H1 (cell line): ENCODE measurements around the gene MAP3K10. TPM values are rescaled to one million over a fixed set of nuclear protein-coding genes. Genes with fewer than 3 reads are reported as not detected.

Experiments used
- CTCF ChIA-PET: fragments of 300-600 bp; sonication (Branson Sonifier 250); formaldehyde crosslinking; loops from one replicate; lab custom pipeline; 2021; ENCODE audit not compliant: partially characterized antibody; lab: Charles Lee
- POLR2A ChIA-PET: fragments of 300-600 bp; sonication (Branson Sonifier 250); formaldehyde crosslinking; loops from one replicate; lab custom pipeline; 2021; ENCODE audit warnings: inconsistent platforms; ENCODE audit not compliant: partially characterized antibody; lab: Charles Lee
- DNase-seq, 2 experiments: peaks; one replicate each; pipeline versions ENCODE4 v3.0.0 to v3.0.0-alpha.2; 2010 to 2022; ENCODE audit warnings: low spot score in 2 of 2, low read depth in 1 of 2, mixed read lengths in 1 of 2
- FAIRE-seq: peaks from 2 replicates; lab custom pipeline; 2011; peaks lifted over from hg19 to GRCh38; lab: Jason Lieb, UNC
- H2AFZ ChIP-seq: 2 replicates; pipeline ENCODE4 v1.8.1; 2012; ENCODE audit warnings: low read length, inconsistent platforms
- H2AK5ac ChIP-seq: 2 replicates; pipeline ENCODE4 v1.6.1; 2013; ENCODE audit warnings: low read depth, low read length
- H2BK120ac ChIP-seq: replicated peaks from 2 replicates; pipeline ENCODE3; 2013; ENCODE audit warnings: low read depth, low read length, inconsistent platforms
- H2BK12ac ChIP-seq: 2 replicates; pipeline ENCODE4 v1.6.1; 2013; ENCODE audit warnings: low read depth, low read length
- H2BK15ac ChIP-seq: 2 replicates; pipeline ENCODE4 v1.6.1; 2013; ENCODE audit warnings: low read length
- H2BK20ac ChIP-seq: 2 replicates; pipeline ENCODE4 v1.6.1; 2013; ENCODE audit warnings: low read length
- H2BK5ac ChIP-seq: 2 replicates; pipeline ENCODE4 v1.6.1; 2013; ENCODE audit warnings: low read depth, low read length
- H3K14ac ChIP-seq: 2 replicates; pipeline ENCODE4 v1.6.1; 2013; ENCODE audit warnings: inconsistent platforms; ENCODE audit not compliant: insufficient read length
- H3K18ac ChIP-seq: 2 replicates; pipeline ENCODE4 v1.6.1; 2013; ENCODE audit warnings: low read length; ENCODE audit errors: extremely low read depth
- H3K23ac ChIP-seq: 2 replicates; pipeline ENCODE4 v1.6.1; 2013; ENCODE audit warnings: inconsistent platforms; ENCODE audit not compliant: insufficient read length
- H3K23me2 ChIP-seq: 2 replicates; pipeline ENCODE4 v1.6.1; 2013; ENCODE audit warnings: low read depth, low read length
- H3K27ac ChIP-seq: 2 replicates; pipeline ENCODE4 v1.6.1; 2011; ENCODE audit warnings: low read depth, low read length, inconsistent platforms
- H3K27me3 ChIP-seq, 4 experiments: replicated peaks in 1 of 4; 1 replicate in 1 of 4; 2 replicates in 3 of 4; pipeline versions ENCODE4 v1.6.1 to v1.8.1; 2011 to 2013; ENCODE audit warnings: low read length in 3 of 4, mild to moderate bottlenecking in 3 of 4, inconsistent platforms in 2 of 4, mixed read lengths in 2 of 4, moderate library complexity in 1 of 4; ENCODE audit not compliant: control insufficient read depth in 3 of 4, insufficient read depth in 3 of 4; ENCODE audit errors: extremely low read depth in 1 of 4
- H3K36me3 ChIP-seq, 4 experiments: 2 replicates each; pipeline versions ENCODE4 v1.6.1 to v1.8.1; 2011 to 2013; ENCODE audit warnings: mild to moderate bottlenecking in 4 of 4, low read length in 3 of 4, moderate library complexity in 2 of 4, control low read depth in 1 of 4, inconsistent platforms in 1 of 4; ENCODE audit not compliant: insufficient read depth in 4 of 4, control insufficient read depth in 2 of 4
- H3K4ac ChIP-seq: replicated peaks from 2 replicates; pipeline ENCODE3; 2013; ENCODE audit warnings: low read length, low read depth, mixed read lengths, inconsistent platforms; ENCODE audit not compliant: insufficient read length
- H3K4me1 ChIP-seq, 4 experiments: replicated peaks in 1 of 4; 1 replicate in 1 of 4; 2 replicates in 3 of 4; pipeline versions ENCODE4 v1.6.1 to v1.8.1; 2011 to 2013; ENCODE audit warnings: low read length in 3 of 4, inconsistent platforms in 2 of 4, mixed read lengths in 1 of 4; ENCODE audit not compliant: insufficient read depth in 4 of 4, control insufficient read depth in 3 of 4
- H3K4me2 ChIP-seq, 2 experiments: 2 replicates each; pipeline versions ENCODE4 v1.6.1 to v1.8.1; 2011 to 2013; ENCODE audit warnings: low read depth in 2 of 2, low read length in 2 of 2, control low read depth in 1 of 2, inconsistent platforms in 1 of 2, mild to moderate bottlenecking in 1 of 2; ENCODE audit not compliant: insufficient read depth in 1 of 2
- H3K4me3 ChIP-seq, 4 experiments: fragments of 200-600, 300-600 bp in 1 of 4; sonication (generic), shearing (Covaris generic), sonication (Bioruptor Twin) in 1 of 4; 2 replicates each; pipeline versions ENCODE4 v1.5.1 to v1.8.1; 2011 to 2016; ENCODE audit warnings: low read length in 4 of 4, low read depth in 3 of 4, control low read depth in 2 of 4, inconsistent platforms in 2 of 4, mild to moderate bottlenecking in 2 of 4, mixed read lengths in 1 of 4, moderate library complexity in 1 of 4; ENCODE audit not compliant: insufficient read depth in 2 of 4; ENCODE audit errors: extremely low read depth in 1 of 4
- H3K56ac ChIP-seq: replicated peaks from 2 replicates; pipeline ENCODE3; 2013; ENCODE audit warnings: low read depth, mild to moderate bottlenecking, mixed read lengths, low read length, inconsistent platforms; ENCODE audit not compliant: insufficient read length
- H3K79me1 ChIP-seq: 2 replicates; pipeline ENCODE4 v1.6.1; 2013; ENCODE audit warnings: low read depth, low read length, control low read depth
- H3K79me2 ChIP-seq, 2 experiments: 2 replicates each; pipeline versions ENCODE4 v1.6.1 to v1.8.1; 2012 to 2013; ENCODE audit warnings: low read length in 2 of 2, mild to moderate bottlenecking in 2 of 2, inconsistent platforms in 1 of 2; ENCODE audit not compliant: insufficient read depth in 2 of 2, control insufficient read depth in 1 of 2
- H3K9ac ChIP-seq, 4 experiments: replicated peaks in 1 of 4; 1 replicate in 1 of 4; 2 replicates in 3 of 4; pipeline versions ENCODE4 v1.6.1 to v1.8.1; 2011 to 2013; ENCODE audit warnings: low read depth in 3 of 4, low read length in 3 of 4, control low read depth in 2 of 4, mild to moderate bottlenecking in 2 of 4, moderate library complexity in 2 of 4, inconsistent platforms in 1 of 4; ENCODE audit errors: extremely low read depth in 1 of 4
- H3K9me3 ChIP-seq, 2 experiments: 2 replicates each; pipeline versions ENCODE4 v1.6.1 to v1.8.1; 2012 to 2013; ENCODE audit warnings: mild to moderate bottlenecking in 2 of 2, moderate library complexity in 2 of 2, control low read depth in 1 of 2, inconsistent platforms in 1 of 2, low read depth in 1 of 2, low read length in 1 of 2, mixed read lengths in 1 of 2; ENCODE audit not compliant: insufficient read depth in 2 of 2
- H4K20me1 ChIP-seq, 2 experiments: replicated peaks in 1 of 2; 2 replicates each; pipeline versions ENCODE3 to v1.8.1; 2011 to 2013; ENCODE audit warnings: inconsistent platforms in 2 of 2, low read length in 2 of 2, mild to moderate bottlenecking in 1 of 2; ENCODE audit not compliant: insufficient read depth in 2 of 2, control insufficient read depth in 1 of 2
- H4K5ac ChIP-seq: 2 replicates; pipeline ENCODE4 v1.6.1; 2013; ENCODE audit warnings: low read length, low read depth, mixed read lengths, inconsistent platforms; ENCODE audit not compliant: insufficient read length
- H4K8ac ChIP-seq: 2 replicates; pipeline ENCODE4 v1.8.0; 2013; ENCODE audit warnings: mild to moderate bottlenecking, moderate library complexity, low read length, inconsistent platforms; ENCODE audit not compliant: insufficient read depth; ENCODE audit errors: extremely low read depth
- H4K91ac ChIP-seq: replicated peaks from 2 replicates; pipeline ENCODE3; 2013; ENCODE audit warnings: low read length, mixed read lengths, inconsistent platforms; ENCODE audit not compliant: insufficient read length
- BRCA1 ChIP-seq: IDR thresholded peaks from 2 replicates; pipeline ENCODE4 v1.6.1; 2012; ENCODE audit warnings: low read depth, low read length, improper control_type of control experiment
- JUN ChIP-seq: IDR thresholded peaks from 2 replicates; pipeline ENCODE4 v1.6.1; 2011; ENCODE audit warnings: low read depth, mild to moderate bottlenecking, improper control_type of control experiment, low read length
- RXRA ChIP-seq: IDR thresholded peaks from 2 replicates; pipeline ENCODE4 v1.6.1; 2011; ENCODE audit warnings: low read depth, mild to moderate bottlenecking, low read length, moderate library complexity; ENCODE audit not compliant: insufficient read depth
- SP2 ChIP-seq: IDR thresholded peaks from 2 replicates; pipeline ENCODE4 v1.6.1; 2012; ENCODE audit warnings: mild to moderate bottlenecking, low read length, inconsistent platforms
- TAF7 ChIP-seq: optimal IDR thresholded peaks from 2 replicates; pipeline ENCODE3; 2011; ENCODE audit warnings: low read depth, mild to moderate bottlenecking, inconsistent platforms, low read length, moderate library complexity, borderline replicate concordance
- WGBS, 2 experiments: shearing (Covaris generic) in 1 of 2; methylation state at CpG; one replicate each; pipeline versions ENCODE4 v1.1.6 to v1.1.7; 2013 to 2015; ENCODE audit warnings: low lambda C conversion rate in 2 of 2, mixed read lengths in 2 of 2, inconsistent platforms in 1 of 2, low coverage in 1 of 2, missing lambda C conversion rate in 1 of 2; ENCODE audit not compliant: insufficient replicate concordance in 2 of 2, insufficient coverage in 1 of 2, insufficient read length in 1 of 2; ENCODE audit errors: extremely low coverage in 1 of 2, missing lambda C conversion rate in 1 of 2; 5-methylcytosine and 5-hydroxymethylcytosine counted together
- polyA plus RNA-seq, 7 experiments: library from polyadenylated mRNA; depleted of rRNA in 3 of 7; stranded (reverse) in 5 of 7; unstranded in 2 of 7; fragments of >200 nt in 5 of 7; fragments of 200-250 nt in 2 of 7; gene quantifications; 1 replicate in 5 of 7; 2 replicates in 1 of 7; 4 replicates in 1 of 7; pipeline versions ENCODE4 v1.2.1 to v1.2.3, GENCODE V29; 2011 to 2013; ENCODE audit warnings: missing spikeins in 2 of 7, mixed read lengths in 2 of 7
- total RNA-seq: library from RNA; stranded (reverse); fragmentation: NEBNext Ultra II Directional; extraction: Animal tissue kit (Norgen Biotek cat#: 25700); gene quantifications from 2 replicates; pipeline ENCODE4 v1.2.1, GENCODE V29; 2021

MAP3K10 gene
- total and polyA plus RNA-seq, 2 of the 8 experiments (the other 6 are each of a cell fraction or from before 2014, with no cell fraction given), result 4.9 to 15.9 TPM

- H4K91ac ChIP-seq, result no peak overlapping the region
- ChIA-PET POLR2A (interaction anchor here (1.3 kb wide), 1 partner anchor 12 kb away, joined by 3 read pairs; the partner anchor contains the start of gene TTC9B), CTCF (interaction anchor here (0.6 to 3.6 kb wide), 3 partner anchors 12 to 28 kb away, joined by 3 to 17 read pairs (median 5); partner anchors contain the start of gene TTC9B)
- H4K8ac ChIP-seq, result no peak overlapping the region
- H2BK12ac ChIP-seq, result no peak overlapping the region
- no peak overlapping the region for H2BK5ac ChIP-seq
- H4K5ac ChIP-seq, result no peak overlapping the region
- no peak overlapping the region for H2AK5ac ChIP-seq
- no peak overlapping the region for H3K27ac ChIP-seq
- H3K4me2 ChIP-seq, result no peak overlapping the region
- FAIRE-seq (no peak), DNase-seq (no peak)
- H3K14ac ChIP-seq, result no peak overlapping the region
- no peak overlapping the region for H2AFZ ChIP-seq
- peaks cover 0 to 5% (median 0%) of the 10 kb centered on the region in 4 experiments; a peak in 2 of 8 replicates for H3K36me3 ChIP-seq
- H3K4ac ChIP-seq, result no peak overlapping the region
- no peaks in the 10 kb centered on the region for H3K9me3 ChIP-seq
- H2BK15ac ChIP-seq, result no peak overlapping the region
- H3K9ac ChIP-seq, result no peak overlapping the region
- H2BK20ac ChIP-seq, result no peak overlapping the region
- H3K79me2 ChIP-seq, result no peaks in the 10 kb centered on the region
- H3K4me1 ChIP-seq, result peaks cover 0 to 20% (median 14%) of the 10 kb centered on the region in 4 experiments; a peak in 6 of 7 replicates
- no peak overlapping the region for H3K23ac ChIP-seq
- WGBS, 2 experiments, result 85% methylated on average over 4 of the region's 4 CpGs; no CpG with 5 or more reads in 1 of the 2 experiments
- no peak overlapping the region for H3K4me3 ChIP-seq
- H2BK120ac ChIP-seq, result no peak overlapping the region
- no peak overlapping the region for H3K18ac ChIP-seq
- H3K79me1 ChIP-seq, result no peaks in the 10 kb centered on the region
- peaks cover 5% of the 10 kb centered on the region for H3K23me2 ChIP-seq
- TF ChIP-seq RXRA, result no peak
- TF ChIP-seq JUN, result no peak
- no peak for TF ChIP-seq BRCA1
- TF ChIP-seq SP2, result no peak
- no peak for TF ChIP-seq TAF7
- peaks cover 0 to 2% of the 10 kb centered on the region in 2 experiments for H4K20me1 ChIP-seq
- peaks cover 0 to 27% (median 13%) of the 10 kb centered on the region in 4 experiments; a peak in 5 of 7 replicates for H3K27me3 ChIP-seq
- no peak overlapping the region for H3K56ac ChIP-seq
Measured at GRCh38 chr19:40229926-40230417, 38.7 kb downstream of the MAP3K10 start.
